ENCODE results near the gene LEPR. TPM values are rescaled to one million over a fixed set of nuclear protein-coding genes. Genes with fewer than 3 reads are reported as not detected.
A peak's percentile ranks its signal among the peaks of the same experiment; 100 is the strongest.

Gene LEPR
- total RNA-seq, 4 donors from 2014 or later = 10.0 to 27.3 (median 14.1) TPM

GRCh38 chr1:65417729-65418128 lies 2.7 kb upstream of the LEPR start:
- no peak for DNase-seq (ENCODE audit: extremely low spot score)
- no peaks in the 10 kb centered on the region for H3K27me3 ChIP-seq
- H3K4me3 ChIP-seq = no peak overlapping the region
- intact Hi-C loops (cut with DNase I) = no loop called here
- peaks cover 7 to 22% (median 21%) of the 10 kb centered on the region in 4 donors for H3K4me1 ChIP-seq
- WGBS = 83% methylated on average over 2 of the region's 2 CpGs
- TF ChIP-seq CTCF (IDR thresholded peaks at IDR 0.05) (no peak), POLR2AphosphoS5 (IDR thresholded peaks at IDR 0.05) (no peak), EP300 (IDR thresholded peaks at IDR 0.05) (no peak), POLR2A (IDR thresholded peaks at IDR 0.05; ENCODE audit: low read depth) (no peak)
- no peak overlapping the region for H3K27ac ChIP-seq (replicated peaks in 1 of 4)
- H3K36me3 ChIP-seq = no peaks in the 10 kb centered on the region
- H3K9me3 ChIP-seq = no peaks in the 10 kb centered on the region

- WGBS = 91% methylated on average over 4 of the region's 4 CpGs
- H3K4me1 ChIP-seq = peaks cover 9 to 31% (median 31%) of the 10 kb centered on the region in 4 donors
- intact Hi-C loops (cut with DNase I) = no loop called here
- H3K36me3 ChIP-seq = no peaks in the 10 kb centered on the region
- TF ChIP-seq POLR2A (IDR thresholded peaks at IDR 0.05; ENCODE audit: low read depth) (no peak), POLR2AphosphoS5 (IDR thresholded peaks at IDR 0.05) (no peak), CTCF (IDR thresholded peaks at IDR 0.05) (no peak), EP300 (IDR thresholded peaks at IDR 0.05) (no peak)
- H3K27ac ChIP-seq (replicated peaks in 1 of 4) = peak overlapping the region; percentile 88 to 99 (median 96)
- no peaks in the 10 kb centered on the region for H3K9me3 ChIP-seq
- H3K27me3 ChIP-seq = no peaks in the 10 kb centered on the region
- H3K4me3 ChIP-seq = no peak overlapping the region
- no peak for DNase-seq (ENCODE audit: extremely low spot score)
Measured at GRCh38 chr1:65418522-65419185, 1.8 kb upstream of the LEPR start.

- intact Hi-C loops (cut with DNase I) = loop anchor here (5.0 to 10.0 kb wide), 2 partner anchors 165 to 268 kb away; no protein-coding TSS in a partner anchor
- DNase-seq (ENCODE audit: extremely low spot score) = peak; percentile 99
Measured at GRCh38 chr1:65419681-65420589, 533 bp upstream of the LEPR start.

GRCh38 chr1:65421351-65422025 lies 1.0 kb downstream of the LEPR start:
- no peaks in the 10 kb centered on the region for H3K9me3 ChIP-seq
- intact Hi-C loops (cut with DNase I) = loop anchor here (5.0 to 10.0 kb wide), 2 partner anchors 167 to 269 kb away; no protein-coding TSS in a partner anchor
- peak overlapping the region; percentile 82 to 93 (median 88) for H3K4me3 ChIP-seq
- H3K27me3 ChIP-seq = no peaks in the 10 kb centered on the region
- no peak for TF ChIP-seq CTCF (IDR thresholded peaks at IDR 0.05)
- no peak for TF ChIP-seq POLR2A (IDR thresholded peaks at IDR 0.05; ENCODE audit: low read depth)
- WGBS = 3% methylated on average over 13 of the region's 13 CpGs
- peaks cover 6 to 12% (median 10%) of the 10 kb centered on the region in 4 donors for H3K36me3 ChIP-seq
- peak overlapping the region; percentile 94 to 99 (median 98) for H3K27ac ChIP-seq (replicated peaks in 1 of 4)
- no peak for DNase-seq (ENCODE audit: extremely low spot score)
- peaks cover 14 to 57% (median 50%) of the 10 kb centered on the region in 4 donors for H3K4me1 ChIP-seq

More at GRCh38 chr1:65419681-65420589, 533 bp upstream of the LEPR start:
- TF ChIP-seq POLR2AphosphoS5 (IDR thresholded peaks at IDR 0.05) (peak; percentile 20 to 40), POLR2A (IDR thresholded peaks at IDR 0.05; ENCODE audit: low read depth) (no peak)
- Histone ChIP-seq H3K27me3 (no peaks in the 10 kb centered on the region), H3K4me1 (peaks cover 14 to 43% (median 39%) of the 10 kb centered on the region in 4 donors), H3K4me3 (peak overlapping the region; percentile 82 to 93 (median 88)), H3K27ac (replicated peaks in 1 of 4) (peak overlapping the region; percentile 94 to 99 (median 98)), H3K36me3 (no peaks in the 10 kb centered on the region), H3K9me3 (no peaks in the 10 kb centered on the region)
- WGBS = 0% methylated on average over 22 of the region's 52 CpGs

Measured in esophagus muscularis mucosa (tissue), 4 donors.